Testis (tissue), 3 donors: ENCODE data around the gene ITM2C. TPM values are rescaled to one million over a fixed set of nuclear protein-coding genes. Genes with fewer than 3 reads are reported as not detected.

Experiments
- DNase-seq: peaks from one replicate; pipeline ENCODE4 v3.0.0-alpha.2; 2019
- H3K27ac ChIP-seq, 2 donors: fragments of 200-600 bp; sonication (generic); one replicate each; pipeline ENCODE4 v1.5.1; 2019
- H3K27me3 ChIP-seq: fragments of 200-600 bp; sonication (generic); one replicate; pipeline ENCODE4 v1.5.1; 2019
- H3K36me3 ChIP-seq: fragments of 200-600 bp; sonication (generic); one replicate; pipeline ENCODE4 v1.5.1; 2017; ENCODE audit warnings: low read depth; ENCODE audit errors: missing control alignments
- H3K4me1 ChIP-seq: fragments of 200-600 bp; sonication (generic); one replicate; pipeline ENCODE4 v1.5.1; 2019
- H3K4me3 ChIP-seq, 2 donors: fragments of 200-600 bp; sonication (generic); one replicate each; pipeline ENCODE4 v1.5.1; 2017 to 2019
- H3K9me3 ChIP-seq: fragments of 200-600 bp; sonication (generic); one replicate; pipeline ENCODE4 v1.5.1; 2017
- CTCF ChIP-seq, 3 experiments: fragments of 450-650 bp in 2 of 3; fragments of 200-600 bp in 1 of 3; sonication (generic) in 1 of 3; IDR thresholded peaks; one replicate each; pipeline ENCODE4 v1.5.1; 2016 to 2019; ENCODE audit warnings: antibody characterized with exemption in 3 of 3, mild to moderate bottlenecking in 2 of 3, moderate library complexity in 1 of 3
- POLR2A ChIP-seq: fragments of 450-650 bp; IDR thresholded peaks from one replicate; pipeline ENCODE4 v1.6.1; 2017; ENCODE audit warnings: antibody characterized with exemption, mild to moderate bottlenecking, moderate library complexity
- WGBS, 2 donors: methylation state at CpG; one replicate each; pipeline ENCODE4 v1.1.5; 2018; 5-methylcytosine and 5-hydroxymethylcytosine counted together
- intact Hi-C: fragments of 100-400 bp; cut with DNase I; formaldehyde crosslinking; loops from one replicate; pipeline ENCODE4 v1.15.1; 2023; ENCODE audit warnings: low total_unique reads
- polyA plus RNA-seq: library from polyadenylated mRNA; stranded (reverse); fragments of 350-450 nt; fragmentation: Illumina TruSeq; extraction: RNeasy Lipid Tissue Mini Kit (QIAGEN cat#74804); gene quantifications from one replicate; pipeline ENCODE4 v1.2.3, GENCODE V29; 2014; ENCODE audit warnings: low read depth, low replicate concordance; ENCODE audit not compliant: insufficient read depth
- total RNA-seq, 2 donors: library from RNA; depleted of rRNA; stranded (reverse); fragments of >200 nt; gene quantifications; one replicate each; pipeline ENCODE4 v1.2.3, GENCODE V29; 2016

Gene ITM2C
- total and polyA plus RNA-seq, 3 donors from 2014 or later, result 53.7 to 95.7 (median 57.8) TPM

- 82 to 87% methylated on average over 12 to 13 of the region's 13 CpGs for WGBS, 2 donors
Observed at GRCh38 chr2:230873661-230874401, 9.1 kb downstream of the ITM2C start.

GRCh38 chr2:230874456-230874855, 9.7 kb downstream of the ITM2C start:
- Histone ChIP-seq H3K4me3 (no peak overlapping the region), H3K27me3 (no peaks in the 10 kb centered on the region), H3K36me3 (no peaks in the 10 kb centered on the region), H3K27ac (no peak overlapping the region), H3K4me1 (peaks cover 3% of the 10 kb centered on the region), H3K9me3 (no peaks in the 10 kb centered on the region)
- no peak for DNase-seq
- intact Hi-C loops, result no loop called here
- 92 to 94% methylated on average over 8 to 11 of the region's 11 CpGs for WGBS, 2 donors
- TF ChIP-seq POLR2A (no peak), CTCF (IDR thresholded peaks at IDR 0.05) (no peak)

More at GRCh38 chr2:230873661-230874401, 9.1 kb downstream of the ITM2C start:
- intact Hi-C loops, result no loop called here
- H3K27ac ChIP-seq, result no peak overlapping the region
- H3K27me3 ChIP-seq, result no peaks in the 10 kb centered on the region
- no peak for TF ChIP-seq POLR2A
- no peak for TF ChIP-seq CTCF (IDR thresholded peaks at IDR 0.05)
- no peaks in the 10 kb centered on the region for H3K4me1 ChIP-seq
- H3K9me3 ChIP-seq, result no peaks in the 10 kb centered on the region
- H3K36me3 ChIP-seq, result no peaks in the 10 kb centered on the region
- H3K4me3 ChIP-seq, result no peak overlapping the region
- no peak for DNase-seq

GRCh38 chr2:230874876-230875275, 10.1 kb downstream of the ITM2C start:
- WGBS, 2 donors, result 78 to 91% methylated on average over 4 to 10 of the region's 10 CpGs
- Histone ChIP-seq H3K27ac (no peak overlapping the region), H3K36me3 (no peaks in the 10 kb centered on the region), H3K4me3 (no peak overlapping the region), H3K27me3 (no peaks in the 10 kb centered on the region), H3K9me3 (no peaks in the 10 kb centered on the region), H3K4me1 (peaks cover 3% of the 10 kb centered on the region)
- no peak for DNase-seq
- intact Hi-C loops, result no loop called here
- TF ChIP-seq CTCF (IDR thresholded peaks at IDR 0.05), result no peak
- no peak for TF ChIP-seq POLR2A

DNA sequence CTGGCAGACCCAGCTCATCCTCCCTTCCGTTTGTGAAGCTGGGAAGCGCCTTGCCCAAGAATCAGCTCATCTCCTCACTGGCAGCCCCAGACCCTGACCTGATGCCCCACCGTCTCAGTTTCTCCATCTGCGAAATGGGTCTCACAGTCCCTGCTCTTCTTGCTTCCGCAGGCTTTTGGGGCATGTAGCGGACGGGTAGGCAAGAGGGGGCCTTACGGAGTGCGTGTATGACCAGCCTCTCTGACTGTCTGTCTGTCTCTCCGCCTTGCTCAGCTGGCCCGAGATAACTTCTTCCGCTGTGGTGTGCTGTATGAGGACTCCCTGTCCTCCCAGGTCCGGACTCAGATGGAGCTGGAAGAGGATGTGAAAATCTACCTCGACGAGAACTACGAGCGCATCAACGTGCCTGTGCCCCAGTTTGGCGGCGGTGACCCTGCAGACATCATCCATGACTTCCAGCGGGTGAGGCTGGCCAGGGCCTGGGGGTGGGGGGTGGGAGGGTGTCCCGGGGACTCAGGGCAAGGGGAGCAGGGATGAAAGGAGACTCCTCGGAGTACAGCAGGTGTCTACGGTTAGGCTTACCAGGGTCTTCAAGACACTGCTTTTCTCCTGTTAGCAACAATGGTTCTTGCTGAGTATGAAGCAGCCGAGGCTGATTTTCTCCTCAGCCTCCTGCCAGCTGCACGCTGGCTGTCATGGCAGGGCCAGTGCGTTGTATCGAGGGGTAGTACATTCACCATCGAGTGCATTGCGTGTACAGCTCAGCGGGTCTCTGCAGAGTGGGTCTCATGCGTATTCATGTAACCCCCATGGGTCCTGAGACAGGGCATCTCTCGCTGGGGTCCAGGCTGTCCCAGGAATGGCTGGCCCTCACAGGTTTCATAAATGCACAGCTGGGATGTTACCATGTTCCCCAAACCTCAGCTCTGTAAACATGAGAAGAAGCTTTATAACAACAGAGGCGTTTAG, 10.9 kb downstream of the ITM2C start:
- peaks cover 3% of the 10 kb centered on the region for H3K4me1 ChIP-seq
- WGBS, 2 donors, result 96% methylated on average over 23 to 34 of the region's 34 CpGs
- H3K9me3 ChIP-seq, result no peaks in the 10 kb centered on the region
- TF ChIP-seq POLR2A (no peak), CTCF (IDR thresholded peaks at IDR 0.05) (no peak)
- no peaks in the 10 kb centered on the region for H3K36me3 ChIP-seq
- no peak overlapping the region for H3K4me3 ChIP-seq
- no peak for DNase-seq
- intact Hi-C loops, result no loop called here
- no peak overlapping the region for H3K27ac ChIP-seq
- H3K27me3 ChIP-seq, result no peaks in the 10 kb centered on the region
